NCI-H82 treated with DMSO at 0.1 percent for 48 hours (cell line): ENCODE data around the gene PRODH2.
"Not testable (repeated sequence)": the region's sequence is repeated elsewhere in the genome, so short reads cannot be mapped to it uniquely, and the experiment has no call there.

Experiments used
- DNase-seq: peaks from one replicate; lab custom pipeline; 2025; ENCODE audit not compliant: unreplicated experiment; lab: John Stamatoyannopoulos, UW

PRODH2 gene

GRCh38 chr19:35843676-35844481, 31.2 kb upstream of the PRODH2 start:
- peak; percentile 10 for DNase-seq

- no peak for DNase-seq
Observed at GRCh38 chr19:35842666-35843272, 30.1 kb upstream of the PRODH2 start.

- DNase-seq = no peak
Observed at GRCh38 chr19:35841961-35842595, 29.4 kb upstream of the PRODH2 start.

GRCh38 chr19:35836096-35836495, 23.5 kb upstream of the PRODH2 start:
- not testable (repeated sequence) for DNase-seq

GRCh38 chr19:35833972-35834371, 21.3 kb upstream of the PRODH2 start:
- no peak for DNase-seq

GRCh38 chr19:35832054-35832453, 19.4 kb upstream of the PRODH2 start:
- DNase-seq = no peak

GRCh38 chr19:35830986-35831385, 18.3 kb upstream of the PRODH2 start:
- DNase-seq = no peak

- DNase-seq = no peak
Observed at GRCh38 chr19:35828692-35829301, 16.2 kb upstream of the PRODH2 start.

GRCh38 chr19:35824150-35824549, 11.5 kb upstream of the PRODH2 start:
- DNase-seq = no peak

GRCh38 chr19:35822579-35822978, 9.9 kb upstream of the PRODH2 start:
- no peak for DNase-seq

- no peak for DNase-seq
Observed at GRCh38 chr19:35818445-35818844, 5.8 kb upstream of the PRODH2 start.

GRCh38 chr19:35816846-35817245, 4.2 kb upstream of the PRODH2 start:
- DNase-seq = no peak

- no peak for DNase-seq
Observed at GRCh38 chr19:35816262-35816661, 3.6 kb upstream of the PRODH2 start.

- DNase-seq = no peak
Observed at GRCh38 chr19:35813043-35813890, 622 bp upstream of the PRODH2 start.

- DNase-seq = peak; percentile 20
Observed at GRCh38 chr19:35811317-35812219, 1.1 kb downstream of the PRODH2 start.

GRCh38 chr19:35807633-35808032, 5.0 kb downstream of the PRODH2 start:
- no peak for DNase-seq

GRCh38 chr19:35806597-35806996, 6.0 kb downstream of the PRODH2 start:
- DNase-seq = no peak

GRCh38 chr19:35805526-35806102, 7.0 kb downstream of the PRODH2 start:
- no peak for DNase-seq

GRCh38 chr19:35801828-35802227, 10.8 kb downstream of the PRODH2 start:
- no peak for DNase-seq
